Stomach (tissue), 9 donors: ENCODE results near the gene SH3TC1. TPM values are rescaled to one million over a fixed set of nuclear protein-coding genes. Genes with fewer than 3 reads are reported as not detected.

Source experiments
- DNase-seq, 2 donors: peaks; one replicate each; pipeline versions ENCODE4 v3.0.0 to v3.0.0-alpha.2; 2013 to 2019
- H3K27ac ChIP-seq, 5 donors: fragments of 200-600 bp in 4 of 5; sonication (generic) in 4 of 5; one replicate each; pipeline ENCODE4 v1.5.1; 2013 to 2019; ENCODE audit warnings: mild to moderate bottlenecking in 1 of 5, moderate library complexity in 1 of 5
- H3K27me3 ChIP-seq, 3 donors: fragments of 200-600 bp; sonication (generic); one replicate each; pipeline ENCODE4 v1.5.1; 2017 to 2019; ENCODE audit warnings: mixed run types in 1 of 3
- H3K36me3 ChIP-seq, 4 donors: fragments of 200-600 bp; sonication (generic); 1 replicate in 3 of 4; 2 replicates in 1 of 4; pipeline ENCODE4 v1.5.1; 2016 to 2019
- H3K4me1 ChIP-seq, 4 donors: fragments of 200-600 bp; sonication (generic); one replicate each; pipeline ENCODE4 v1.5.1; 2016 to 2019
- H3K4me3 ChIP-seq, 4 donors: fragments of 200-600 bp; sonication (generic) in 3 of 4; one replicate each; pipeline ENCODE4 v1.5.1; 2016 to 2019; ENCODE audit warnings: mild to moderate bottlenecking in 1 of 4
- H3K9me3 ChIP-seq, 4 donors: fragments of 200-600 bp; sonication (generic); one replicate each; pipeline ENCODE4 v1.5.1; 2016 to 2019
- CTCF ChIP-seq, 7 experiments: fragments of 450-650 bp in 4 of 7; fragments of 200-600 bp in 3 of 7; sonication (generic) in 3 of 7; IDR thresholded peaks; one replicate each; pipeline ENCODE4 v1.5.1; 2016 to 2019; ENCODE audit warnings: antibody characterized with exemption in 7 of 7, control low read depth in 2 of 7, mild to moderate bottlenecking in 1 of 7
- EP300 ChIP-seq: sonication (generic); formaldehyde crosslinking; IDR thresholded peaks from one replicate; pipeline ENCODE4 v1.6.1; 2017; ENCODE audit warnings: antibody characterized with exemption
- POLR2A ChIP-seq, 4 donors: fragments of 450-650 bp; IDR thresholded peaks; one replicate each; pipeline ENCODE4 v1.6.1; 2016; ENCODE audit warnings: antibody characterized with exemption in 4 of 4, control low read depth in 2 of 4, mild to moderate bottlenecking in 1 of 4, moderate library complexity in 1 of 4
- POLR2AphosphoS5 ChIP-seq, 3 donors: sonication (generic); formaldehyde crosslinking; IDR thresholded peaks; one replicate each; pipeline ENCODE4 v1.6.1; 2016; ENCODE audit warnings: antibody characterized with exemption in 3 of 3
- WGBS, 5 donors: extraction: QIAGEN DNeasy Blood & Tissue Kit in 3 of 5; methylation state at CpG; one replicate each; pipeline versions ENCODE4 v1.1.5 to v1.1.7; 2013 to 2018; 5-methylcytosine and 5-hydroxymethylcytosine counted together
- intact Hi-C: fragments of 100-400 bp; cut with DNase I; formaldehyde crosslinking; loops from one replicate; pipeline ENCODE4 v1.15.1; 2023; ENCODE audit warnings: low total_unique reads
- polyA plus RNA-seq, 3 donors: library from polyadenylated mRNA; stranded (reverse); fragments of 200-250 nt; gene quantifications; one replicate each; pipeline ENCODE4 v1.2.3, GENCODE V29; 2013
- total RNA-seq, 5 donors: library from RNA; depleted of rRNA; stranded (reverse); fragments of >200 nt; gene quantifications; one replicate each; pipeline versions ENCODE4 v1.1.0 to v1.2.3, GENCODE V29; 2014 to 2016
- donor health status: healthy with polysubstance abuse.
- donor health status: Bipolar disorder and iron deficiency.
- donor health status: healthy.

Gene SH3TC1
- total and polyA plus RNA-seq, 8 donors = 12.0 to 96.2 (median 27.9) TPM

- H3K27me3 ChIP-seq = no peaks in the 10 kb centered on the region
- intact Hi-C loops = no loop called here
- 20 to 41% (median 32%) methylated on average over 18 to 30 of the region's 30 CpGs for WGBS, 5 donors
- peaks cover 27 to 91% (median 52%) of the 10 kb centered on the region in 4 donors for H3K4me1 ChIP-seq
- peak overlapping the region; percentile 44 to 52 (median 48) for H3K4me3 ChIP-seq
- no peak for TF ChIP-seq POLR2A (IDR thresholded peaks at IDR 0.05)
- peak in 2 of 3 donors; percentile 74 to 79 for TF ChIP-seq POLR2AphosphoS5 (IDR thresholded peaks at IDR 0.05)
- TF ChIP-seq CTCF (IDR thresholded peaks at IDR 0.05) = no peak
- peak; percentile 68 to 84 for DNase-seq
- H3K27ac ChIP-seq = peak overlapping the region; percentile 82 to 91 (median 88)
- no peaks in the 10 kb centered on the region for H3K9me3 ChIP-seq
- peaks cover 0 to 20% (median 4%) of the 10 kb centered on the region in 4 donors for H3K36me3 ChIP-seq
Measured at GRCh38 chr4:8200302-8200975, 1.3 kb downstream of the SH3TC1 start.

- Histone ChIP-seq H3K27me3 (no peaks in the 10 kb centered on the region), H3K4me3 (peak overlapping the region; percentile 44 to 52 (median 48)), H3K27ac (peak overlapping the region in 4 of 5 donors; percentile 82 to 91 (median 88)), H3K4me1 (peaks cover 27 to 92% (median 51%) of the 10 kb centered on the region in 4 donors), H3K9me3 (no peaks in the 10 kb centered on the region), H3K36me3 (peaks cover 0 to 30% (median 5%) of the 10 kb centered on the region in 4 donors)
- intact Hi-C loops = no loop called here
- WGBS, 5 donors = 16 to 40% (median 26%) methylated on average over 7 to 9 of the region's 9 CpGs
- TF ChIP-seq EP300 = no peak
- no peak for TF ChIP-seq POLR2AphosphoS5 (IDR thresholded peaks at IDR 0.05)
- DNase-seq = peak in 1 of 2 donors; percentile 64
Measured at GRCh38 chr4:8201321-8201781, 2.3 kb downstream of the SH3TC1 start.

GRCh38 chr4:8202108-8203051 lies 3.3 kb downstream of the SH3TC1 start:
- WGBS, 5 donors = 72 to 85% (median 83%) methylated on average over 13 to 21 of the region's 21 CpGs
- H3K4me1 ChIP-seq = peaks cover 27 to 90% (median 52%) of the 10 kb centered on the region in 4 donors
- no peaks in the 10 kb centered on the region for H3K9me3 ChIP-seq
- TF ChIP-seq EP300 = no peak
- TF ChIP-seq CTCF (IDR thresholded peaks at IDR 0.05) = no peak
- no peak for TF ChIP-seq POLR2AphosphoS5 (IDR thresholded peaks at IDR 0.05)
- TF ChIP-seq POLR2A (IDR thresholded peaks at IDR 0.05) = no peak
- intact Hi-C loops = no loop called here
- peak overlapping the region in 2 of 4 donors; percentile 44 to 51 for H3K4me3 ChIP-seq
- peak overlapping the region in 1 of 5 donors; percentile 88 for H3K27ac ChIP-seq
- H3K27me3 ChIP-seq = no peaks in the 10 kb centered on the region
- H3K36me3 ChIP-seq = peaks cover 0 to 35% (median 8%) of the 10 kb centered on the region in 4 donors
- no peak for DNase-seq

- Histone ChIP-seq H3K27me3 (no peaks in the 10 kb centered on the region), H3K27ac (no peak overlapping the region), H3K36me3 (peaks cover 0 to 42% (median 14%) of the 10 kb centered on the region in 4 donors), H3K4me3 (no peak overlapping the region), H3K4me1 (peaks cover 27 to 84% (median 47%) of the 10 kb centered on the region in 4 donors), H3K9me3 (no peaks in the 10 kb centered on the region)
- DNase-seq = no peak
- TF ChIP-seq POLR2A (IDR thresholded peaks at IDR 0.05) = no peak
- no peak for TF ChIP-seq EP300
- no peak for TF ChIP-seq POLR2AphosphoS5 (IDR thresholded peaks at IDR 0.05)
- no peak for TF ChIP-seq CTCF (IDR thresholded peaks at IDR 0.05)
- intact Hi-C loops = no loop called here
- 84 to 92% (median 87%) methylated on average over 6 to 7 of the region's 7 CpGs for WGBS, 5 donors
Measured at GRCh38 chr4:8203052-8203401, 3.9 kb downstream of the SH3TC1 start.
